GM18868 (cell line): ENCODE measurements around the gene STRIP2.
"Not testable (repeated sequence)": the region's sequence is repeated elsewhere in the genome, so short reads cannot be mapped to it uniquely, and the experiment has no call there.

ENCODE experiments used
- ATAC-seq: cut with Tn5 transposase; IDR thresholded peaks from one replicate; pipeline ENCODE4 v1.9.1; 2021; ENCODE audit warnings: mild to moderate bottlenecking, moderate library complexity; ENCODE audit not compliant: unreplicated experiment

Gene STRIP2

GRCh38 chr7:129417073-129417472, 17.2 kb upstream of the STRIP2 start:
- no peak for ATAC-seq

DNA sequence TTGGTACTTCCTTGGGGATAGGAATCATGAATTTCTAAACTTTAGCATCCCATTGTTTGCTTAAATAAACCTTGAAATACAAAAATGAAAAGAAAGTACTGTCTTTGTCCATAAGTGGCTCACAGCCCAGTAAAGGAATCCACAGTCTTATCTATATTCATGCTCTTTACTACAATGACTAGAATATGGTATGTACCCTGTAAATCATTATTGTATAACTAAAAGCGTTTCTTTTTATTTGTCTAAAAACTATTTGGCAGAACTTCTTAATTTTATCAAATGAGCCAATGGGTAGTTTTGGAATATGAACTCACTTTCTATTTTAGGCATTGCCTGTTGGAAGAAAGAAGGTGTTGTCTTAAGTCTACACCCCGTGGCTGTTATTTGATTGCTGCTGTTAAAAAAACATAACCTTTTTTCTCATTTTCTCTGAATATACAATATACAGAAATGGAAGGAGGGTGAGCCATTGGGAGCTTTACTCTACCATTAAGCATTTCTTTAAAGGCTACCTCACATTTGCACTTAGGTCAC, 12.4 kb upstream of the STRIP2 start:
- ATAC-seq, result no peak

- no peak for ATAC-seq
Measured at GRCh38 chr7:129422727-129423126, 11.5 kb upstream of the STRIP2 start.

GRCh38 chr7:129423700-129424410, 10.4 kb upstream of the STRIP2 start:
- ATAC-seq, result no peak

DNA sequence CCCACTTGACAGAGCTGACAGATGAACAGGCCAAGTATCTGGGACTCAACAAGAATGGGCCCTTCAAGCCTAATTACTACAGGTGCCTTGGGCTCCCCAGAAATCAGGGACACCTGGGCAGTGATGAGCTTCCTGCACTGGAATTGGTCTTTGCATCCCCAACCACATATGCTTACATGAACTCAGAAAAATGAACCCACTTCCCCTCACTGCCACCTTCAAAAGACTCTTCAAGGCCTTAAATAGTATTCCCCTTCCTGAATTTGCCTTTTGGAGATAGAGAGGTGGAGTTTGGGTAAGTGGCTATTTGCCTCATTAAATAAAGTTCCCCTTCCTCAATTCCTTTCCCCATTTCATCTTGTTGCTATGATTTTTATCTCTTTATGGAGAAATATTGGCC, 7.8 kb upstream of the STRIP2 start:
- no peak for ATAC-seq

DNA sequence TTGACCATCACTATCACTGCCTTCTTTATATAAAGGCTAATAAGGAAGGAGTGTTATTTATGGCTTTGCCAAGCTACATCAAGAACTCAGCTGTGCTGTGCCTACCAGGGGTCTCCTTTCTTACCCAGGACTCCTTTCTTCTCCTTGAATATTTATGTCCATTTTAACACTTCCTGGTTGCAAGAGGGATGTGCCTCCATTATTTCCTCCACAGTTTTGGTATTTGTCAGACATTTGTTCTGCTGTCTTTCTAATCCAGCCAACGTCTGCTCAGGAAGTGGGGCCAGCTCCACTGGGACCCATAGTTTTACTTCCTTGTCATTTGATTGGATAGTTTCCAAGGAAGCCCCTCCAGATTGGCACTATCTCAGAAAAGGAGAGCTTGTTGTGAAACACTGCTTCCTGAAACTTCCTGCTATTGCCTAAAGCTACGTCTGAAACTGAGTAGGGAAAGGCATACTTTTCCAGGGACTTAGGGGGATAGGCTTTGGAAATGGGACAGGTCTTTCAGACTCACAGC, 6.6 kb upstream of the STRIP2 start:
- ATAC-seq, result no peak

- no peak for ATAC-seq
Measured at GRCh38 chr7:129431911-129432643, 2.2 kb upstream of the STRIP2 start.

DNA sequence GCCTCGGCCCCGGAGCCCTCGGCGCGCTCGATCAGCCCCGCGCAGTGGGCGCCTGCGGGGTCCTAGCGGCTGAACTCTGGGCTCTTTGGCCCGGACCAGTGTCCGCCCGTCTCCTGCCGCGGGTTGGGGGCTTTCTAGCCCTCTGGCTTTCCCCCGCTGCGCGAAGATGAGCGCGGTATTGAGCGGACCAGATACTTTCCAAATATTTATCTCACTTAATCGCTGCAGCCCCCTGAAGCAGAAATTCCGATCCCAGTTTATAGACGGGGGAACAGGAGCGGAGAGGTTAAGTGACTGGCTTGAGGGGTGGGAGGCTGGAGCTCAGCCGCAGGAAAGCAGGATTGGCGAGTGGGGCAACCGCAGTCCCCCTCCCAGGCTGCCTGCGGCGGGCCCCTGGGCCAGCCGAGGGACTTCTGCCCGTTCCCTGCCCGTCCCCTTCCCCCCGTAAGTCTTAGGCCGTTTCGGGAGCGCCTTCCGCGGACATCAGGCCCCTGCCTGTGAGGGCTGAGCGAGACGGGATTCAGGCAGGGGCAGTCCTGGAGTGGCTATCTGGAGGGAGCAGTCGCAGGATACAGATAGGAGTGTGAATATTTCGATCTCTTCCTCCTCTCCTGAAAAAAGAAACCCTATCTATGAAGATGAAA, 565 bp downstream of the STRIP2 start:
- ATAC-seq, result no peak

DNA sequence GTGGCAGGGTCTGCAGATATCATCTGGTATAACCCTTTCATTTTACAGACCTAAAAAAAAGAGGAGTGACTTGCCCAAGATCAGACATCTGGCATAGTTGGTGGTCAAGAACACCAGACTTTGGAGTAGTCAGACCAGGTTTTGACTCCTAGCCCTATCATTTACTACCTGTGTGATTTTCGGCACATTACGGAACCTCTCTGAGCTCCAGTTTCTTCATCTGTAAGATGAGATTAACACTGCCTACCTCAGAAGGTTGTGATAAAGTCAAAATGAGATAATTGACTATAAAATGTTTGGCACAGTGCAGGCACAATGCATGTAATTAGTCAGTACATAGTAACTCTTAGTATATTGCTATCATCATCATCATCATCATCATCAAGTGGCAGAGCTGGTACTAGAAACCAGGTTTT, 1.2 kb downstream of the STRIP2 start:
- ATAC-seq, result no peak

DNA sequence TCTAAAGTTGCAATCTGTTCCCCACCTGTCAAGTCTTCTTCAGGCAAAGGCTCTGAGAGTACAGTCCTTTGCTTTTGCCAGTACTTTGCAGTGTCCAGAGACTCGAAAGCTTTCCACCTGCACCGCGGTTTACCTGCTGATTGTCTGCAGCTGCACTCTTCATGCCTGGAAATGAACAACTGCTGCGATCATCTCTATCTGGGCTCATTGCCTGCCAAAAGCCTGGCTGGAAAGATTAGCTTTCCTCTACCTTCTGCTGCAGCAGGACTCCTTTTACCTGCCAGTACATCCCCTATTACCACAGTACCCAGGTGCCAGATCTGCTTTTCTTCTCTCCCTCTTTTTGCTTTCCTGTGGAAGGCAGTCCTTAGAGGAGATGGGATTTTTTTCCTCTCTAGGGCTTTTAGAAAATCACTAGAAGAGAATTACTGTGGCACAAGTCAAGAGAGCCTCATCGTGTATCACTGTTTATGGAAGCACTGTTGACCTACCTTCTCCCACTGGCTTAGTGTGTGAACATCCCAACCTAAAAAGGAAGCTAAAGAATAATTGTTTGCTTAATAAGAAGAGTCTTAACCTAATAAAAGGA, 2.2 kb downstream of the STRIP2 start:
- ATAC-seq, result no peak

- no peak for ATAC-seq
Measured at GRCh38 chr7:129437190-129437589, 3.0 kb downstream of the STRIP2 start.

- ATAC-seq, result no peak
Measured at GRCh38 chr7:129438281-129438838, 4.1 kb downstream of the STRIP2 start.

GRCh38 chr7:129438839-129439651, 4.8 kb downstream of the STRIP2 start:
- ATAC-seq, result no peak

- ATAC-seq, result no peak
Measured at GRCh38 chr7:129439963-129440625, 5.9 kb downstream of the STRIP2 start.

DNA sequence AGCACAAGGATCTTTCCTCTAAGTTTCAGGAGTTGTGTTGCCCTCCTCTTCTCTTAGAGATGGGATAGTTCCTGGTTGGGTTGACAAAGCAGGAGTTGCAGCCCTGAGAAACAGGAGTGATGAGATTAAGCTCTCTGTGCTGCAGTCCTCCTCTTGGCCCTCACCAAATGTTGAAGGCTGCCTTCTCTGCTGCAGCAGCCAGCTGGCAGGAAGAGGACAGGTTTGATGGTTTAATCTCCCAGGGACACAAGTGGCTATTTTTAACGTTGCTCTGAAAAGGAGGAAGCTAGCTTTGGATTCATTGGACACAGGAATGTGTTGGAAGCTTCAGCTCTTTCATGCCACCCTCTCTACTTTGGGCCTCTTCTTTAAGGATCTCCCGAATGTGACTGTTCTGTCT, 9.4 kb downstream of the STRIP2 start:
- ATAC-seq, result no peak

GRCh38 chr7:129444776-129445175, 10.5 kb downstream of the STRIP2 start:
- not testable (repeated sequence) for ATAC-seq

DNA sequence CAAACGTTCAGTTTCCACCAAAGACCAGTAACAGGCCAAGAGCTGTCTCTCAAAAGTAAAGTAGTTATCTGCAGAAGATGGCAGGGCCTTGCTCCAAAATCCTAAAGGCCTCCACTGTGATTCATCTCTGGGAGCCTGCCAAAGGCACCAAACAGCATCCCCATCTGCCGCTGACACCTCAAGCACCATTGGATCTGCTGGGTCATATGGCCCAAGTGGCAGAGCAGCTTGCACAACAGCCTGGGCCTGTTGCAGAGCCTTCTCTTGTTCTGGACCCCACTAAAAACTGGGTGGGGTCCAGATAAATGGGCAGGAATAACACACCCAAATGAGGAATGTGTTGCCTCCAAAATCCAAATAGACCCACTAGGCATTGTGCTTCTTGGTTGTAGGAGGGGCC, 12.7 kb downstream of the STRIP2 start:
- not testable (repeated sequence) for ATAC-seq

DNA sequence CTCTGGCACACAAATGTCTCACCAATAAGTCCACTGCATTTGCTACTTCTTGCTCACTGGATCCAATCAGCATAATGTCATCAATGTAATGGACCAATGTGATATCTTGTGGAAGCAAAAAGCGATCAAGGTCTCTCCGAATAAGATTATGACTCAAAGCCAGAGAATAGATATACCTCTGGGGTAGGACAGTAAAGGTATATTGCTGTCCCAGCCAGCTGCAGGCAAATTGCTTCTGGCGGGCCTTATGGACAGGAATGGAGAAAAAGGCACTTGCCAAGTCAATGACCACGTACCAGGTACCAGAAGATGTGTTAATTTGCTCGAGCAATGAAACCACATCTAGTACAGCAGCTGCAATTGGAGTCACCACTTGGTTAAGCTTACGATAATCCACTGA, 13.2 kb downstream of the STRIP2 start:
- ATAC-seq, result not testable (repeated sequence)

DNA sequence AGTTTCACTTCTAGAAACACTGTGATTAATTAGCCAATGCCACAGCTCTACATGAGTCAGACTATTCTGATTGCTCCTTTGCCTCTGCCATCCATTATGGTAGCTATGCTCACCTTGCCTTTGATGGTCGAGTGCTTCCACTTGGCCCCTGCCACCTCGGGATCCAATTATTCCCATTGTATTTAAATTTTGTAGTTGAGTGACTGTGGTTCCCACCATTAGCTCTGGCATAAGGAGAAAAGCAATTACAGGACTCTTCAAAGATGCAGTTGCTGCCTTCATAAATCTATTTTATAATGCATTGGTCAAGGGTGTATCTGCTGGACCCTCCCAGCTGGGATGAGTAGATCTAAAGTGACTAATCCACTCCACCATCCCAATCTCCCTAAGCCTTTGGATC, 14.4 kb downstream of the STRIP2 start:
- not testable (repeated sequence) for ATAC-seq
